Stimulated activated CD4-positive, alpha-beta T cell treated with anti-CD3 and anti-CD28 coated beads, Interleukin-12 subunit alpha, Interleukin-12 subunit beta, amount 100 ng/mL, for 24 hours (primary cell): Measurements from ENCODE around the gene DNM2.
"Not testable (repeated sequence)": the region's sequence is repeated elsewhere in the genome, so short reads cannot be mapped to it uniquely, and the experiment has no call there.

Source experiments
- DNase-seq, 2 experiments: peaks; one replicate each; pipeline ENCODE4 v3.0.0-alpha.2; 2020; ENCODE audit warnings: low read depth in 2 of 2

DNM2 gene

DNA sequence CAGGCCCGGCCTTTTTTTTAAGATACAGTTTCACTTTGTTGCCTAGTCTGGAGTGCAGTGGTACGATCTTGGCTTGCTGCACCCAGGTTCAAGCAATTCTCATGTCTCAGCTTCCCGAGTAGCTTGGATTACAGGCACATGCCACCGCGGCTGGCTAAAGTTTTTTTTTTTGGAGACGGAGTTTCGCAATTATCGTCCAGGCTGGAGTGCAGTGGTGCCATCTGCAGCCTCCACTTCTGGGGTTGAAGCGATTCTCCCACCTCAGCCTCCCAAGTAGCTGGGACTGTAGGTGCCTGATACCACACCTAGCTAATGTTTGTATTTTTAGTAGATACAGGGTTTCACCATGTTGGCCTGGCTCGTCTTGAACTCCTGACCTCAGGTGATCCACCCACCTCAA, 148.6 kb downstream of the DNM2 start:
- DNase-seq: no peak

- DNase-seq: no peak
Measured at GRCh38 chr19:10868872-10869547, 151.1 kb downstream of the DNM2 start.

DNA sequence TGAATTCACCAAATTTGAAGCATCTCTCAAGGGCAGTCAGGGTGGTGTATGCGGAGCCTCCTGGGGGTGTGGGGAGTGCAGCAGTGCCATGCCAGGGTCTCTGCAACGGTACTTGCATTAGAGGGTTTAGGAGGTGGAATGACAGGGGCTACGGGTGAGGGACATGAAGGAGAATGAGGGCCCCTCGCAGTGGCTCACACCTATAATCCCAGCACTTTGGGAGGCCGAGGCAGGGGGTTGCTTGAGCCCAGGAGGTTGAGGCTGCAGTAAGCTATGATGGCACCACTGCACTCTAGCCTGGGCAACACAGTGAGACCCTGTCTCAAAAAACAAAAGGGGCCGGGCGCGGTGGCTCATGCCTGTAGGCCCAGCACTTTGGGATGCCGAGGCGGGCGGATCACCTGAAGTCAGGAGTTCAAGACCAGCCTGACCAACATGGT, 152.0 kb downstream of the DNM2 start:
- not testable (repeated sequence) for DNase-seq

DNA sequence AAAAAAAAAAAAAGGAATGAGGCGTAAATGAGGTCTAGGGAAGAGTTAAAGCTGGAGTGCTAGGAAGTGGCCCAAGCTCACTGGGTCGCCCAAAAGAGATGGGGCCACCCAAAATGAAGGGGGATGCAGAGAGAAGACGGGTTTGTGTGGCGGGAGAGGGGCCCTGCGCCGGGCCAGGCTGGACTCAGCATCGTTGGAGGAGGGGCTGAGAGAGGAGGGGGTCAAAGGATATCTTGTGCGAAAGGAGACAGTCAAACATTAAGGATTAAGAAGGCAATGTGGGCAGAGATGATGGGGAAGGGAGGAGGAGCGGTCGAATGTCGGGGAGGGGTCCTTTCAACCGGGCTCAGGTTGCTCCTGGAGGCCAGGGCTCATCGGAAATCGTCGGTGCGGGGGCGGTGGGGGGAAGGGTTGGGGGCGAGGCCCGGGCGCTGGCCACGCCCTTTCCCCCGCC, 152.6 kb downstream of the DNM2 start:
- DNase-seq: no peak

GRCh38 chr19:10870955-10871603, 153.2 kb downstream of the DNM2 start, which contains the start of gene CARM1:
Gene CARM1 (plus strand): TSS chr19:10871553. CDS start chr19:10871703, 150 bp downstream.
- peak; percentile 99 for DNase-seq

- DNase-seq: peak in 1 of 2 experiments; percentile 12
Measured at GRCh38 chr19:10871711-10872545, 154.0 kb downstream of the DNM2 start.

DNA sequence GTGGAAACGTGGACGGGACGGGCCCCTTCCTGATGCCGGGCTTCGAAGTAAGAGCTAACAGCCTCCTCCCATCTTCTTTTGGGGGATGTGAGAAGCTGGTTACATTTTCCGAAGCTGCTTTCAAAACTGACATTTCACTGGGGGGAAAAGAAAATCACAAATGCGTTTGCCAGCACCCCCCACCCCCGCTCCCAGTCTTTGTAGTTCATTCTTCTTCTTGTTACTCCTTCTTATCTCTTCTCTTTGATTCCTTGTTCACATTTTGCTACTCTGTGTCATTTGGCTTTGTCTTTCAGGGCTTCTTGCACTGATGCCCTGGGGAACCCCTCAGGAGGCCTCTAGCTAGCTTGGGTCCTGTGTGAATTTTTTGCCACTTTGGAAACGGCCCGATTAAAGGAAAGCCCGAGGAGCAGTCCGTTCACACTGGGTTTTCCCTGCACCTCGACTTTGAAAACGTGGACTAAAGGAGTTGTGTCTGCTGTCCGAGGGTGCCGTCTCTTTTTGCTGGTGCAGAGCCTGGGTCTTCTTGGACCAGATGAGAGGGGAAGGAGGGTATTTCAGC, 154.7 kb downstream of the DNM2 start:
- DNase-seq: peak in 1 of 2 experiments; percentile 24

DNA sequence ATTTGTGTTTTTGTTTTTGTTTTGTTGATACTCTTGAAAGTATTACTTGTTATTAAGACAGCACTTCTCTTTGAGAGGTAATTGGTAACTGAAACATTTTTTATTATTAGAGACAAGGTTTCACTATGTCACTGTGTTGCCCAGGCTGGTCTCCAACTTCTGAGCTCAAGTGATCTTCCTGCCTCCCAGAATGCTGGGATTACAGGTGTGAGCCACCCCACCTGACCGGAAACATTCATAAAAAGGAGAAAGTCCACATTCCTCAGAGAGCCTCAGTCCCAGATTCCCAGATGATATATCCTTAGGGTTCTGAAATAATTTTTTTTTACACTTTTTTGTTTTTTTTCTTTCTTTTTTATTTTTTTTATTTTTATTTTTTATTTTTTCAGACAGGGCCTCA, 156.1 kb downstream of the DNM2 start:
- DNase-seq: no peak

DNA sequence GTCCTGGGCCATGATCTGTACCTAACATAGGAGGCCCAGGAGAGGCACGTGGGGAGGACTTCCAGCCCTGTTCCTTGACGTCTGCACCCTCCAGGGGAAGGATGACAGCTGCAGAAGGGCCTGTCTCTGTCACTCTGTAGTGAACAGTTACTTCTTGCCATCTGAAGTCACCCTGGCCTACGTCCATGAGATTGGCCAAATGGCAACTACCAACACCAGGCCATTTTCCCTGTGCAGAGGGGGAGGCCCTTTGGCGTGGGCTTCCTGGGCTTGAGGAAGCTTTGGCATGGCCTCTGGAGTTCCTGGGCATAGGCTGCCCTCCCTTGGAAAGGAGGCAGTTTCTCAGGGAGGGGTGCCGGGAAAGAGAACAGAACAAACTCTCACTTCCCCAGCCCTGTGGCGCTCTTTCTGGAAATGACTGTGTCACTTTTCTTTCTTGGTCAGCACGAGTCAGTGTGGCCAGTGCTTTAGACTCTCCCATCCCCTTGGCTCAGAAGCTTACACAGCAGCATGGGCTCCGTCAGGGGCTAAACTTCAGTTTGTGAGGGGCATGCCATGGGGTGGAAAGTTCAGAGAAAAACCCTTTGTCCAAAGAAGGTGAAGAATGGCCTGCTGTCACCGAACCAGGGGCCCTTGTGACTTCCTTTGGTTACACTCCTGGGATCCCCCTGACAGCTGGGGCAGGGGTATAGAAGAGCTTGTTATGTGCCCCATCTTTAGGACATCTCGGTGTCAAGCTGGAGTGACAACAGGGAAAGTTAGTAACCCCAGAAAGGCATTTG, 158.8 kb downstream of the DNM2 start:
- no peak for DNase-seq

DNA sequence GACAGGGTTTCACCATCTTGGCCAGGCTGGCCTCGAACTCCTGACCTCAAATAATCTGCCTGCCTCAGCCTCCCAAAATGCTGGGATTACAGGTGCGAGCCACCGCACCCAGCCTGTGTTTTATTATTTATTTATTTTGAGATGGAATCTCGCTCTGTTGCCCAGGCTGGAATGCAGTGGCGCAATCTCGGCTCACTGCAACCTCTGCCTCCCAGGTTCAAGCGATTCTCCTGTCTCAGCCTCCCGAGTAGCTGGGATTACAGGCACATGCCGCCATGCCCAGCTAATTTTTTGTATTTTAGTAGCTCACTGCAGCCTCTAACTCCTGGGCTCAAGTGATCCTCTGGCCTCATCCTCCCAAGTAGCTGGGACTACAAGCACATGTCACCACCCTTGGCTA, 159.7 kb downstream of the DNM2 start:
- DNase-seq: not testable (repeated sequence)

DNA sequence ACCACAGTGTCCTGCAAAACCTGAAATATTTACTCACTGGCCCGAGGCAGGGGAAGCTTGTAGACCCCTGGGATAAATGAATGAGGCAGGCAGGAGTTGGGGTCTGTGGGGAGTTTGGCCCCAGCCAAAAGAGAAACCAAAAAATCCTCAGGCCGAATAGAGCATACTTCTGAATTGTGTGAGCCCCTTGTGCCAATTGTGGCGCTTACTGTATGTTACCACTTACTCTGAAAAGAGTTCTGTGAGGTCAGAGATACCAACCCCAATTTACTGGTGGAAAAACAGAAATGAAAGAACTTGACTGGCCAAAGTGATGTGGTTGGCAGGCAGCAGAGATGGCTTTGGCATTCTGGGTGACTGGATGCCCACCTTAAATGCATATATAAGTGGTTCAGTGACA, 160.4 kb downstream of the DNM2 start:
- DNase-seq: no peak
